Measurements from ENCODE around the gene TMEM150C.

The TMEM150C gene

GRCh38 chr4:82508806-82509428, 52.9 kb downstream of the TMEM150C start:
- no peak for DNase-seq (ENCODE audit: low read depth)
- H3K4me3 ChIP-seq (ENCODE audit: low read depth, low read length) = no peak overlapping the region
- TF ChIP-seq CTCF (IDR thresholded peaks at IDR 0.05; ENCODE audit: low read depth, low read length) (no peak), MAX (IDR thresholded peaks at IDR 0.05; ENCODE audit: low read depth, low read length) (no peak), POLR2A (IDR thresholded peaks at IDR 0.05; ENCODE audit: extremely low read depth, insufficient read length) (no peak), MYC (IDR thresholded peaks at IDR 0.05; ENCODE audit: low read depth, low read length) (no peak)

DNA sequence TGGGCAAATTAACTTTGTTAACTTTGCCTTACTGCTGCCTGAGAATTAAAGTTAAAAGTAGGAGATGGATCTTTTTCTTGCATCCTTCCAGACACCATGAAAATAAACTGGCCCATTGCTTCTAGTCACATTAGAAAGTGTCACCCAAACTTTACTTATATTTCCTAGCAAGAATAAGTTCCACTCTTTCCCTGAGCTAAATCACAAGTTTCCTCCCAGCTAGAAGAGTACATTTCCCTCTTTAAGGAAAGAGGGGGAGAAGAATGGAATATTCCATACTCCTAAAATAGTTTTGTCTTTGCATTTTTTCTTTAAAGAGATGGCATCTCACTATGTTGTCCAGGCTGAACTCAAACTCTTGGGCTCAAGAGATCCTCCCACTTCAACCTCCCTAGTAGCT, 53.8 kb downstream of the TMEM150C start:
- no peak for TF ChIP-seq MAX (IDR thresholded peaks at IDR 0.05; ENCODE audit: low read depth, low read length)
- no peak for TF ChIP-seq CTCF (IDR thresholded peaks at IDR 0.05; ENCODE audit: low read depth, low read length)
- TF ChIP-seq POLR2A (IDR thresholded peaks at IDR 0.05; ENCODE audit: extremely low read depth, insufficient read length) = no peak
- no peak for TF ChIP-seq MYC (IDR thresholded peaks at IDR 0.05; ENCODE audit: low read depth, low read length)
- DNase-seq (ENCODE audit: low read depth) = no peak
- no peak overlapping the region for H3K4me3 ChIP-seq (ENCODE audit: low read depth, low read length)

GRCh38 chr4:82501154-82501442, 60.7 kb downstream of the TMEM150C start:
- no peak for DNase-seq (ENCODE audit: low read depth)
- H3K4me3 ChIP-seq (ENCODE audit: low read depth, low read length) = no peak overlapping the region
- no peak for TF ChIP-seq MAX (IDR thresholded peaks at IDR 0.05; ENCODE audit: low read depth, low read length)
- TF ChIP-seq POLR2A (IDR thresholded peaks at IDR 0.05; ENCODE audit: extremely low read depth, insufficient read length) = no peak
- TF ChIP-seq CTCF (IDR thresholded peaks at IDR 0.05; ENCODE audit: low read depth, low read length) = no peak
- TF ChIP-seq MYC (IDR thresholded peaks at IDR 0.05; ENCODE audit: low read depth, low read length) = no peak

DNA sequence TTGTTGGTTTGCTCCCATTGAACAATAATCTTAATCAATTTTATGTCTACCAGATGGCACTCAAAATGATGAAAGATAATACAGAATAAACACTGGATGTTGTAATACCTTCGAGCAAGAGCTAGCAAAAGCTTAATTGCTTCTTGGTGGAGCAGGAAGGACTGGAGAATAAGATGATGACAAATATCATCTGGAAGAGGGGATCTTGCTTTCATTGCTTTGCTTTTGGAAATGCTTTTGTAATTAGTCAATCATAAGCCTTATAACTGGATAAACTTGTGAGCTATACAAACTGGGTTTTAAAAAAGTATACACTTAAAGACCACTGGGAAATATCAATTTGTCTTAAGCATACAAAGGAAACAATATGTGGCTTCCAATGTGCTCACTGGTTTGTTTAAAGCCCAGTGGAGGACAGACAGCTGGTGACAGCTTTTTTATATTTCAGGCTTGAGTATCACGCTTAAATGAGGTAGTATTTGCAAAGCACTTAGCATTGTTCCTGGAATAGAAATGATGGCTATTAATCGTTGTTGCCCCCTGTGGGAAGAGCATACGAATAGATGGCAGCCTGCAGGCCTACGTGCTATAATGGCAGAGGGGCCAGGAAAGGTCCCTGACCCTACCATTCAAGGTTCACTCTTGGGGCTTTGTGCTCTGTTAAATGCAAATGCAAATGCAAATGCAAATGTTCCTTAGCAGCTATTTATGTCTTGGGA, 61.2 kb downstream of the TMEM150C start:
- no peak for TF ChIP-seq MAX (IDR thresholded peaks at IDR 0.05; ENCODE audit: low read depth, low read length)
- no peak for TF ChIP-seq MYC (IDR thresholded peaks at IDR 0.05; ENCODE audit: low read depth, low read length)
- TF ChIP-seq CTCF (IDR thresholded peaks at IDR 0.05; ENCODE audit: low read depth, low read length) = no peak
- no peak for TF ChIP-seq POLR2A (IDR thresholded peaks at IDR 0.05; ENCODE audit: extremely low read depth, insufficient read length)
- DNase-seq (ENCODE audit: low read depth) = no peak
- H3K4me3 ChIP-seq (ENCODE audit: low read depth, low read length) = no peak overlapping the region

DNA sequence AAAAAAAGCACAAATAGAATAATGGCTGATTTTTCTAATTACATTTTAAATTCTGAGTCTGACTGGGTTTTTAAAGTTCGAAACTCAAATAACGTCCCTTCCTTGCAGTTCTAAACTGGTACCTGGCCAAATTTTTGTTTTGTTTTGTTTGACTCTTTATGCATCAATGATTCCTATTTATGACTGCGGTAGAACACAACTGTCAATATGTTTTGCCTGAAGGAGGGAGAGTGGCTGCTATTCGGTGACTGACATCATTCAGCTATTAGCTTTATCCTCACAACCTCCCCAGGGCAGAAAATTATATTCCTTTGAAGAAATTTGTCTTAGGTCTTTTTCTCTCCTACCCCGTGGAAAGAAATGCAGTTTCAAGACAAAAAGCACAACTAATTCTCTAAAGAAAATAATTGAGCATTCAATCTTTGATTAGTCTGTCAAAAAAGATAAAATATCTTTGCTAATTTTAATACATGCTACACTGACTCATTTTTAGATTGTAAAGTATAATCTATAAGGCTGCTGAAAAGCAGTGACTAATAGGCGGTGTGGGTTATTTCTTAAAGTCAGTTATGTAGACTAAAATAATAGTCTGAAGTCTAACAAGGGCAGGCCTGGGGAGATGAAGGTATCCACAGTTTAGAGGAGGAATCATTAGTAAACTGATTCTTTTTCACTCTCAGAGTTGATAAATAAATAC, 61.9 kb downstream of the TMEM150C start:
- TF ChIP-seq MYC (IDR thresholded peaks at IDR 0.05; ENCODE audit: low read depth, low read length) (no peak), MAX (IDR thresholded peaks at IDR 0.05; ENCODE audit: low read depth, low read length) (no peak), POLR2A (IDR thresholded peaks at IDR 0.05; ENCODE audit: extremely low read depth, insufficient read length) (no peak), CTCF (IDR thresholded peaks at IDR 0.05; ENCODE audit: low read depth, low read length) (no peak)
- no peak overlapping the region for H3K4me3 ChIP-seq (ENCODE audit: low read depth, low read length)
- no peak for DNase-seq (ENCODE audit: low read depth)

Measured in NB4 (cell line).